HG03378 (cell line): ENCODE data around the gene CD300H.

Experiments used
- ATAC-seq: cut with Tn5 transposase; IDR thresholded peaks from one replicate; pipeline ENCODE4 v1.9.1; 2021; ENCODE audit warnings: mild to moderate bottlenecking, moderate library complexity; ENCODE audit not compliant: unreplicated experiment

Gene CD300H

GRCh38 chr17:74567397-74567796 is at the start of gene CD300H:
Gene CD300H (minus strand): TSS chr17:74567509.
- no peak for ATAC-seq

GRCh38 chr17:74616696-74617095 is 49.4 kb upstream of the CD300H start:
- no peak for ATAC-seq

GRCh38 chr17:74612046-74612445 is 44.7 kb upstream of the CD300H start:
- no peak for ATAC-seq

- ATAC-seq: no peak
These were observed 42.8 kb upstream of the CD300H start for GRCh38 chr17:74610108-74610507.

GRCh38 chr17:74608511-74608910 is 41.2 kb upstream of the CD300H start:
- ATAC-seq: no peak

GRCh38 chr17:74607221-74607620 is 39.9 kb upstream of the CD300H start:
- no peak for ATAC-seq

- ATAC-seq: no peak
These were observed 38.7 kb upstream of the CD300H start for GRCh38 chr17:74606050-74606449.

- no peak for ATAC-seq
These were observed 38.1 kb upstream of the CD300H start for GRCh38 chr17:74605361-74605760.

- no peak for ATAC-seq
These were observed 37.5 kb upstream of the CD300H start for GRCh38 chr17:74604761-74605160.

- no peak for ATAC-seq
These were observed 36.9 kb upstream of the CD300H start for GRCh38 chr17:74604200-74604599.

GRCh38 chr17:74603746-74604145 is 36.4 kb upstream of the CD300H start:
- ATAC-seq: no peak

GRCh38 chr17:74603037-74603635 is 35.8 kb upstream of the CD300H start:
- ATAC-seq: no peak

GRCh38 chr17:74601944-74602572 is 34.7 kb upstream of the CD300H start:
- ATAC-seq: no peak

- ATAC-seq: no peak
These were observed 32.2 kb upstream of the CD300H start for GRCh38 chr17:74599448-74599939.

- ATAC-seq: no peak
These were observed 31.7 kb upstream of the CD300H start for GRCh38 chr17:74599023-74599399.

- ATAC-seq: no peak
These were observed 31.2 kb upstream of the CD300H start for GRCh38 chr17:74598346-74599022.

- no peak for ATAC-seq
These were observed 29.9 kb upstream of the CD300H start for GRCh38 chr17:74597069-74597790.

GRCh38 chr17:74595037-74595750 is 27.9 kb upstream of the CD300H start:
- no peak for ATAC-seq

- ATAC-seq: no peak
These were observed 25.0 kb upstream of the CD300H start, which contains the start of gene CD300LD for GRCh38 chr17:74592087-74592990. Gene CD300LD (minus strand): TSS chr17:74592283. CDS start chr17:74592202, 81 bp downstream.

GRCh38 chr17:74591503-74591902 is 24.2 kb upstream of the CD300H start:
- no peak for ATAC-seq
